Testis (tissue), 3 donors: ENCODE results near the gene DCHS2. TPM values are rescaled to one million over a fixed set of nuclear protein-coding genes. Genes with fewer than 3 reads are reported as not detected.

Experiments used
- DNase-seq: peaks from one replicate; pipeline ENCODE4 v3.0.0-alpha.2; 2019
- H3K27ac ChIP-seq, 2 donors: fragments of 200-600 bp; sonication (generic); one replicate each; pipeline ENCODE4 v1.5.1; 2019
- H3K27me3 ChIP-seq: fragments of 200-600 bp; sonication (generic); one replicate; pipeline ENCODE4 v1.5.1; 2019
- H3K36me3 ChIP-seq: fragments of 200-600 bp; sonication (generic); one replicate; pipeline ENCODE4 v1.5.1; 2017; ENCODE audit warnings: low read depth; ENCODE audit errors: missing control alignments
- H3K4me1 ChIP-seq: fragments of 200-600 bp; sonication (generic); one replicate; pipeline ENCODE4 v1.5.1; 2019
- H3K4me3 ChIP-seq, 2 donors: fragments of 200-600 bp; sonication (generic); one replicate each; pipeline ENCODE4 v1.5.1; 2017 to 2019
- H3K9me3 ChIP-seq: fragments of 200-600 bp; sonication (generic); one replicate; pipeline ENCODE4 v1.5.1; 2017
- CTCF ChIP-seq, 3 experiments: fragments of 450-650 bp in 2 of 3; fragments of 200-600 bp in 1 of 3; sonication (generic) in 1 of 3; IDR thresholded peaks; one replicate each; pipeline ENCODE4 v1.5.1; 2016 to 2019; ENCODE audit warnings: antibody characterized with exemption in 3 of 3, mild to moderate bottlenecking in 2 of 3, moderate library complexity in 1 of 3
- POLR2A ChIP-seq: fragments of 450-650 bp; IDR thresholded peaks from one replicate; pipeline ENCODE4 v1.6.1; 2017; ENCODE audit warnings: antibody characterized with exemption, mild to moderate bottlenecking, moderate library complexity
- WGBS, 2 donors: methylation state at CpG; one replicate each; pipeline ENCODE4 v1.1.5; 2018; 5-methylcytosine and 5-hydroxymethylcytosine counted together
- intact Hi-C: fragments of 100-400 bp; cut with DNase I; formaldehyde crosslinking; loops from one replicate; pipeline ENCODE4 v1.15.1; 2023; ENCODE audit warnings: low total_unique reads
- polyA plus RNA-seq: library from polyadenylated mRNA; stranded (reverse); fragments of 350-450 nt; fragmentation: Illumina TruSeq; extraction: RNeasy Lipid Tissue Mini Kit (QIAGEN cat#74804); gene quantifications from one replicate; pipeline ENCODE4 v1.2.3, GENCODE V29; 2014; ENCODE audit warnings: low read depth, low replicate concordance; ENCODE audit not compliant: insufficient read depth
- total RNA-seq, 2 donors: library from RNA; depleted of rRNA; stranded (reverse); fragments of >200 nt; gene quantifications; one replicate each; pipeline ENCODE4 v1.2.3, GENCODE V29; 2016

DCHS2 gene
- total and polyA plus RNA-seq, 3 donors from 2014 or later, result 2.4 to 6.5 (median 4.7) TPM

GRCh38 chr4:154417373-154417673 is 74.3 kb downstream of the DCHS2 start:
- WGBS, 2 donors, result 17 to 25% methylated on average over 2 of the region's 2 CpGs
- intact Hi-C loops, result no loop called here
- H3K27ac ChIP-seq, result no peak overlapping the region

DNA sequence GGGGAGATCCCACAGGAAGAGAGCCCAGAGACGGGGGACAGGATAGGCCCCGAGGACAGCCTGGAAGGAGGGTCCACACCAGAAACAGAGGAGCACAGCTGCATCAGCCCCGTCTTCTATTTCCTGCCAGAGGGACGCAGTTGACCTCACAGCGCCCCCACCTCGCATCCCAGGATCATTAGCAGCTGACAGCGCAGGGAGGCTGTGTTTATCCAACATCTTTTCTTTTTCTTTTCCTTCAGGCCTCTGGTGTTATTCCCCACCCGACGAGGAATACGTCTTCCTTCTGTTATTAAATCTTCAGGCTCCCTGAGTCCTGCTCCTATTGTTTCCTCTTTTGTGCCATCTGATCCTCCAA is 75.4 kb downstream of the DCHS2 start:
- Histone ChIP-seq H3K36me3 (no peaks in the 10 kb centered on the region), H3K27me3 (peaks cover 3% of the 10 kb centered on the region), H3K27ac (peak overlapping the region in 1 of 2 donors; percentile 39), H3K4me3 (peak overlapping the region; percentile 34 to 38), H3K9me3 (no peaks in the 10 kb centered on the region), H3K4me1 (peaks cover 2% of the 10 kb centered on the region)
- TF ChIP-seq CTCF (IDR thresholded peaks at IDR 0.05) (no peak), POLR2A (no peak)
- intact Hi-C loops, result no loop called here
- peak; percentile 33 for DNase-seq
- 7 to 10% methylated on average over 10 of the region's 10 CpGs for WGBS, 2 donors

More at GRCh38 chr4:154417373-154417673, 74.3 kb downstream of the DCHS2 start:
- H3K9me3 ChIP-seq, result no peaks in the 10 kb centered on the region
- no peaks in the 10 kb centered on the region for H3K36me3 ChIP-seq
- no peak for TF ChIP-seq POLR2A
- no peak for TF ChIP-seq CTCF (IDR thresholded peaks at IDR 0.05)
- H3K27me3 ChIP-seq, result no peaks in the 10 kb centered on the region
- peak overlapping the region; percentile 34 to 38 for H3K4me3 ChIP-seq
- H3K4me1 ChIP-seq, result peaks cover 2% of the 10 kb centered on the region
- no peak for DNase-seq

- Histone ChIP-seq H3K27me3 (peaks cover 3% of the 10 kb centered on the region), H3K9me3 (no peaks in the 10 kb centered on the region), H3K36me3 (no peaks in the 10 kb centered on the region), H3K27ac (no peak overlapping the region), H3K4me1 (peaks cover 2% of the 10 kb centered on the region), H3K4me3 (no peak overlapping the region)
- DNase-seq, result no peak
- intact Hi-C loops, result no loop called here
- TF ChIP-seq POLR2A, result no peak
- TF ChIP-seq CTCF (IDR thresholded peaks at IDR 0.05), result no peak
- WGBS, 2 donors, result 48 to 62% methylated on average over 4 of the region's 4 CpGs
Measured at GRCh38 chr4:154415313-154415712, 76.3 kb downstream of the DCHS2 start.

- H3K4me1 ChIP-seq, result peaks cover 2% of the 10 kb centered on the region
- H3K36me3 ChIP-seq, result no peaks in the 10 kb centered on the region
- H3K4me3 ChIP-seq, result no peak overlapping the region
- no peaks in the 10 kb centered on the region for H3K9me3 ChIP-seq
- WGBS, 2 donors, result 54 to 68% methylated on average over 3 of the region's 3 CpGs
- DNase-seq, result no peak
- intact Hi-C loops, result no loop called here
- TF ChIP-seq POLR2A (no peak), CTCF (IDR thresholded peaks at IDR 0.05) (no peak)
- peaks cover 3% of the 10 kb centered on the region for H3K27me3 ChIP-seq
- H3K27ac ChIP-seq, result no peak overlapping the region
Measured at GRCh38 chr4:154414796-154415195, 76.8 kb downstream of the DCHS2 start.

DNA sequence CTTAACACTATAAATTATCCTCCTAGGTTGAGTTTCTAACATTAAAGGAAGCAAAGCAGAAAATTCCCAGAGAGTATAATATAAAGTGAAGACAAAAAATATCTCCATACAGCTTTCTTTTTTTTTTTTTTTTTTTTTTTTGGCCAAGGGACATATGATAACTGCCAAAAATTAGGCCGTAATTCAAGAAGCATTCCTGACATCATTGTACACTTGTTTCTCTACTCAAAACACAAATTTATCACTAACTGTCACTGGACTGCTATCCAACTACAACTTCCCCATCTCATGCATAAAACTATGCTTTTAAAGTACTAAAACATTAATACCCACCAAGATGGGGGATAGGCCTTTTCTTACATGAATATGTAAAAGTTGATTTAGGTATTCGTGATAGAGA is 77.2 kb downstream of the DCHS2 start:
- no peak for TF ChIP-seq CTCF (IDR thresholded peaks at IDR 0.05)
- TF ChIP-seq POLR2A, result no peak
- Histone ChIP-seq H3K27me3 (peaks cover 3% of the 10 kb centered on the region), H3K4me1 (peaks cover 2% of the 10 kb centered on the region), H3K4me3 (no peak overlapping the region), H3K27ac (no peak overlapping the region), H3K9me3 (no peaks in the 10 kb centered on the region), H3K36me3 (no peaks in the 10 kb centered on the region)
- intact Hi-C loops, result no loop called here
- WGBS, 2 donors, result 76 to 84% methylated on average over 2 of the region's 2 CpGs
- DNase-seq, result no peak
